Upper lobe of right lung (tissue), 1 donor: ENCODE measurements around the gene PTPRN2. TPM values are rescaled to one million over a fixed set of nuclear protein-coding genes. Genes with fewer than 3 reads are reported as not detected.
"Not testable (repeated sequence)": the region's sequence is repeated elsewhere in the genome, so short reads cannot be mapped to it uniquely, and the experiment has no call there.

Source experiments
- ATAC-seq: fragments of 200-7000 bp; cut with Tn5 transposase; one replicate; pipeline ENCODE4 v1.9.1; 2020; ENCODE audit warnings: mild to moderate bottlenecking, moderate library complexity
- DNase-seq: peaks from one replicate; pipeline ENCODE4 v3.0.0-alpha.2; 2020
- H3K27ac ChIP-seq: fragments of 200-600 bp; one replicate; pipeline ENCODE4 v1.8.0; 2022
- H3K27me3 ChIP-seq: fragments of 200-600 bp; one replicate; pipeline ENCODE4 v1.8.0; 2022; ENCODE audit warnings: mild to moderate bottlenecking
- H3K36me3 ChIP-seq: fragments of 200-600 bp; one replicate; pipeline ENCODE4 v1.8.0; 2022
- H3K4me1 ChIP-seq: fragments of 200-600 bp; one replicate; pipeline ENCODE4 v1.8.0; 2022
- H3K4me3 ChIP-seq: fragments of 200-600 bp; one replicate; pipeline ENCODE4 v1.8.0; 2022; ENCODE audit warnings: mild to moderate bottlenecking
- H3K9me3 ChIP-seq: fragments of 200-600 bp; one replicate; pipeline ENCODE4 v1.8.0; 2022
- intact Hi-C: fragments of 100-400 bp; cut with DNase I; formaldehyde crosslinking; loops from one replicate; pipeline ENCODE4 v1.11.0; 2022
- total RNA-seq: library from RNA; stranded (reverse); fragmentation: NEBNext Ultra II Directional; extraction: Animal tissue kit (Norgen Biotek cat#: 25700); gene quantifications from one replicate; pipeline ENCODE4 v1.2.1, GENCODE V29; 2021
- TF ChIP-seq, protein P1 (sequence below): fragments of 200-600 bp; IDR thresholded peaks from one replicate; pipeline ENCODE4 v1.8.0; 2022; ENCODE audit warnings: antibody characterized with exemption
- donor health status: DM: no; HTN: yes; CAD: no; lungs with severe emphysema.

PTPRN2 gene
- total RNA-seq, 1 donor from 2014 or later: 4.9 TPM

DNA sequence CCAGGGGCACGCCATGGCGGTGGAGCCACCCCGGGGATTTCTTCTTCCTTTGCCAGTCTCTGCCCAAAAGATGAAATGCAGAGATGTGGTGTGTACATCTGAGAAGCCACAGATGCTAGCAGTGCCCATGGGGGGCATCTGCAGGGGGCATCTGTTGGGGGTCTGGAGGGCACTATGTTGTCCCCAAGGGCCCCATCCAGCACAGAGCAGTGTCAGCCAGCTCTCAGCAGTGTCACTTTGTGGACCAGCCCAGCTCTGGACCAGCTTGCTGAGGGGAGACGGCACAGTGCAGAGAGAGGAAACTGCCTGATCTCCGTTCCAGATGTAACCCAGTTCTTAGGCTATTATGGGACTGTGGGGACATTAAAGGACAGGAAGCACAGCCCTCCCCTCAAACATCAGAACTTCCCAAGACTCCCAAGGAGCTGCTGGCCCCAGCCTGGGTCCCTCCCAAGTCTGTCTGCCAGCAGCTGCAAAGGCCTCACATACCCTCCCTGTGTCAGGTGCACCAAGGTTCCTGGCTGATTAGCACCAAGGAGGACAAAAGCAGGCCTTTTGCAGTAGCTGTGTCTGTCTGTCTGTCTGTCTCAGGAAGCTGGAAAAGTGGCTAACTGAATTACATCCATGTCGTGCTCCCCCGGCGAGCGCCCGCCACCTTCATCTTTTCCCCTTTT lies 536.5 kb downstream of the PTPRN2 start:
- peak; percentile 16 for ATAC-seq
- H3K4me3 ChIP-seq: no peak overlapping the region
- H3K27me3 ChIP-seq: no peaks in the 10 kb centered on the region
- no peaks in the 10 kb centered on the region for H3K9me3 ChIP-seq
- TF ChIP-seq, protein P1, sequence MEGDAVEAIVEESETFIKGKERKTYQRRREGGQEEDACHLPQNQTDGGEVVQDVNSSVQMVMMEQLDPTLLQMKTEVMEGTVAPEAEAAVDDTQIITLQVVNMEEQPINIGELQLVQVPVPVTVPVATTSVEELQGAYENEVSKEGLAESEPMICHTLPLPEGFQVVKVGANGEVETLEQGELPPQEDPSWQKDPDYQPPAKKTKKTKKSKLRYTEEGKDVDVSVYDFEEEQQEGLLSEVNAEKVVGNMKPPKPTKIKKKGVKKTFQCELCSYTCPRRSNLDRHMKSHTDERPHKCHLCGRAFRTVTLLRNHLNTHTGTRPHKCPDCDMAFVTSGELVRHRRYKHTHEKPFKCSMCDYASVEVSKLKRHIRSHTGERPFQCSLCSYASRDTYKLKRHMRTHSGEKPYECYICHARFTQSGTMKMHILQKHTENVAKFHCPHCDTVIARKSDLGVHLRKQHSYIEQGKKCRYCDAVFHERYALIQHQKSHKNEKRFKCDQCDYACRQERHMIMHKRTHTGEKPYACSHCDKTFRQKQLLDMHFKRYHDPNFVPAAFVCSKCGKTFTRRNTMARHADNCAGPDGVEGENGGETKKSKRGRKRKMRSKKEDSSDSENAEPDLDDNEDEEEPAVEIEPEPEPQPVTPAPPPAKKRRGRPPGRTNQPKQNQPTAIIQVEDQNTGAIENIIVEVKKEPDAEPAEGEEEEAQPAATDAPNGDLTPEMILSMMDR: no peak
- H3K36me3 ChIP-seq: no peaks in the 10 kb centered on the region
- peak; percentile 46 for DNase-seq
- H3K4me1 ChIP-seq: no peaks in the 10 kb centered on the region
- H3K27ac ChIP-seq: no peak overlapping the region
- intact Hi-C loops: loop anchor here (10.0 kb wide), 1 partner anchor 686 kb away; no protein-coding TSS in a partner anchor

DNA sequence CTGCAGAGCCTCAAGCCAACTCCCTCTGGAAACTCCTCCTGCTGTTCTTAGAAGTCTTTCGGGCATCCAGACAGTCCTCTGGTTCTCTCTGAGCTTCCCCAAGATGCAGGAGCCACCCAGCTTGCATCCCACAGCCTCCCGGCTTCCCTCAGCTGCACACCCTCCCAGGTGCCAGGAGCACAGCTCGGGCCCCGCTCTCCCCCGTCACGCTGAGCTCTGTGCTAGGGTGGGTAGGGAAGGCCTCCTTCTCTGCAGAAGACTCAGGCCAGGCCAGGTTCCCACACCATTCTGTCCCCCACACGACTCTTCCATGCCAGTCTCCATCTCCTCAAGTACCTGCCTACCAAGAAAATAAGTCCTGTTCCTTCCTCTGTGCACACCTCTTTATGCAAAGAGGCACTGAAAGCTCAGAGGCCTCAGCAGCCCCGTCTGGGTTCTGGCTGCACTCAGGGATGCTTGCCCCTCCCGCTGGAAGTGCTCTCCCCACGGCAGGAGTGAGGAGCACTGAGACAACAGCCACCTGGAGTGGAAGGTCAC lies 537.1 kb downstream of the PTPRN2 start:
- TF ChIP-seq, protein P1: no peak
- Histone ChIP-seq H3K27me3 (no peaks in the 10 kb centered on the region), H3K36me3 (no peaks in the 10 kb centered on the region)

DNA sequence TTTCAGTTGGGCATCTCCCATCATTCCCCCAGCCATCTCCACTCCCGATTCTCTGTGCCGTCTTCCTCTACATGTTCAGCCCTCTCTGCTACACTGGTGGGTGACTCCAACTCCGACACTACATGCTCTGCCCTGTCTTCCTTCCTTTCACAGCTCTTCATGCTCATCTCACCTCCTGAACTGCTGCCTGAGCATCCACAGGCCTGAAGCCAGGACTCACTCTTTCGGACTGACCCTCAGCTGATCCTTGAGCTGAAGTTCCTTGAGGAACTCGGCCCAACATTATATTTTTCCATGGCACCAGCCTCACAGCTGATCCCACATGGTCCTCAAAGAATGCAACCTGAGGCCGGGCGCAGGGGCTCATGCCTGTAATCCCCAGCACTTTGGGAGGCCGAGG lies 538.4 kb downstream of the PTPRN2 start:
- H3K27ac ChIP-seq: no peak overlapping the region
- peak; percentile 18 for DNase-seq
- H3K9me3 ChIP-seq: no peaks in the 10 kb centered on the region
- TF ChIP-seq, protein P1: no peak
- H3K4me3 ChIP-seq: no peak overlapping the region
- no peaks in the 10 kb centered on the region for H3K36me3 ChIP-seq
- intact Hi-C loops: no loop called here
- H3K27me3 ChIP-seq: no peaks in the 10 kb centered on the region
- no peak for ATAC-seq
- H3K4me1 ChIP-seq: no peaks in the 10 kb centered on the region

More for the DNA sequence above, 537.1 kb downstream of the PTPRN2 start:
- Histone ChIP-seq H3K4me1 (no peaks in the 10 kb centered on the region), H3K27ac (no peak overlapping the region), H3K4me3 (no peak overlapping the region), H3K9me3 (no peaks in the 10 kb centered on the region)
- intact Hi-C loops: loop anchor here (10.0 kb wide), 1 partner anchor 686 kb away; no protein-coding TSS in a partner anchor
- DNase-seq (no peak), ATAC-seq (peak; percentile 16)

DNA sequence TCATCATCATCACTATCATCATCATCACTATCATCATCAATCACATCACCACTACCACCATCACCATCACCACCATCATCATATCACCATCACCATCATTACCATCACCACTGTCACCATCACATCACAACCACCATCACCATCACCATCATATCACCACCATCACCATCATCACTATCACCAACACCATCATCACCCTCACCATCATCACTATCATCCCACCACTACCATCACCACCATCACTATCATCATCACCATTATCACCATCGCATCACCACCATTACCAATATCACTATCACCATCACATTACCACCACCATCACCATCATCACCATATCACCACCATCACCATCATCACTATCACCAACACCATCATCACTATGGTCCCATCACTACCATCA lies 539.1 kb downstream of the PTPRN2 start:
- H3K27me3 ChIP-seq: no peaks in the 10 kb centered on the region
- TF ChIP-seq, protein P1: no peak
- H3K4me1 ChIP-seq: no peaks in the 10 kb centered on the region
- H3K36me3 ChIP-seq: no peaks in the 10 kb centered on the region
- H3K4me3 ChIP-seq: no peak overlapping the region
- DNase-seq: no peak
- no peaks in the 10 kb centered on the region for H3K9me3 ChIP-seq
- H3K27ac ChIP-seq: no peak overlapping the region
- no peak for ATAC-seq
- intact Hi-C loops: no loop called here

DNA sequence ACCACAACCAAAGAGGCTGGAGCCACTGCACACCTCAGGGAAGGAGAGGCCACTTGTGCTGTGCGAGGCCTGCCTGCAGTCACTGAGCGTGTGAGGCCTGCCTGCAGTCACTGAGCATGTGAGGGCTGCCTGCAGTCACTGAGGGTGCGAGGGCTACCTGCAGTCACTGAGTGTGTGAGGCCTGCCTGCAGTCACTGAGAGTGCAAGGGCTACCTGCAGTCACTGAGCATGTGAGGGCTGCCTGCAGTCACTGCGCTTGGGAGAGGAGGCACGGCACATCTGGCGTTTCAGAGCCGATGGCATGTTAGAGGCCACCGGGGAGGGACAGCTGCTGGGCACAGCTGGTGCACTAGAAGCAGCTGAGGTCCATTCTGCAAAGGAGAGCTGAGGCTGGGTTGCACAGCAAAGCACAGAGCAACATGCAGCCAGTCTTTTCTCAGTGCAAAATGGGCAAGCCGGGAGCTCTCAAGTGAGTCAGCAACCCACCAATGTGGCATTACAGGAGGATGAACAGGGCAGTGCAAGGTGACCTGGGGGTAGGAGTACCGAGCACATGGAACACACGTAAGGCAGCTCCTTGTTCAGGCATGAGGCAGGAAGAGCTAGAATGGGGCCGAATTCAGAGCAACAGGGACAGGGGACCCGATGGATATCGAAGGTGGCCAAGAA lies 540.1 kb downstream of the PTPRN2 start:
- Histone ChIP-seq H3K9me3 (no peaks in the 10 kb centered on the region), H3K36me3 (no peaks in the 10 kb centered on the region), H3K27me3 (no peaks in the 10 kb centered on the region), H3K27ac (no peak overlapping the region), H3K4me3 (no peak overlapping the region), H3K4me1 (no peaks in the 10 kb centered on the region)
- intact Hi-C loops: no loop called here
- no peak for ATAC-seq
- peak; percentile 51 for DNase-seq
- TF ChIP-seq, protein P1: no peak

DNA sequence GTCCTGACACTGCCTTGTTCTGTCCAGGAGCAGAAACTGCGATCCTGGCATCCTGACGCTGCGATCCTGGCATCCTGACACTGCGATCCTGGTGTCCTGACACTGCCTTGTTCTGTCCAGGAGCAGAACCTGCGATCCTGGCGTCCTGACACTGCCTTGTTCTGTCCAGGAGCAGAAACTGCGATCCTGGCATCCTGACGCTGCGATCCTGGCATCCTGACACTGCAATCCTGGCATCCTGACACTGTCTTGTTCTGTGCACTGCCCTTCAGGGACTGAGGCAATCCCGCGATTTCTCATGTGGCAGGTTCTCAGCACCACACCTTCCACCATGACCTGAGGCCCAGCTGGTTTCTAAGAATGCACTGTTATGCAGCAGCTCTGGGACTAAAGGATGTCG lies 541.4 kb downstream of the PTPRN2 start:
- DNase-seq, ATAC-seq, H3K4me3 ChIP-seq, H3K27ac ChIP-seq, H3K9me3 ChIP-seq, H3K4me1 ChIP-seq, H3K27me3 ChIP-seq, H3K36me3 ChIP-seq, intact Hi-C loops: not testable (repeated sequence)
